Ectodermal cell (in vitro differentiated cells): ENCODE data around the gene PARK7.
A peak's percentile ranks its signal among the peaks of the same experiment; 100 is the strongest.

Experiments
- H3K27ac ChIP-seq: 2 replicates; pipeline ENCODE4 v1.7.0; 2013; ENCODE audit warnings: mild to moderate bottlenecking, low read depth, low read length; ENCODE audit not compliant: insufficient read depth, poor library complexity, severe bottlenecking
- H3K27me3 ChIP-seq: 2 replicates; pipeline ENCODE4 v1.7.0; 2013; ENCODE audit warnings: mild to moderate bottlenecking, low read length; ENCODE audit not compliant: insufficient read depth, control insufficient read depth, poor library complexity, severe bottlenecking
- H3K36me3 ChIP-seq: one replicate; pipeline ENCODE4 v1.7.0; 2013; ENCODE audit warnings: low read length; ENCODE audit not compliant: control insufficient read depth, insufficient read depth
- H3K4me1 ChIP-seq: one replicate; pipeline ENCODE4 v1.7.0; 2013; ENCODE audit warnings: low read length; ENCODE audit not compliant: control insufficient read depth, insufficient read depth
- H3K4me3 ChIP-seq: 2 replicates; pipeline ENCODE4 v1.7.0; 2013; ENCODE audit warnings: low read depth, low read length, control low read depth; ENCODE audit not compliant: insufficient read depth
- H3K9me3 ChIP-seq: 2 replicates; pipeline ENCODE4 v1.7.0; 2013; ENCODE audit warnings: mild to moderate bottlenecking, low read length, moderate library complexity; ENCODE audit not compliant: control insufficient read depth
- WGBS, 2 experiments: methylation state at CpG; one replicate each; pipeline ENCODE4 v1.1.7; 2013; ENCODE audit warnings: missing lambda C conversion rate in 2 of 2; 5-methylcytosine and 5-hydroxymethylcytosine counted together

Gene PARK7

GRCh38 chr1:7928247-7928646 lies 33.3 kb upstream of the PARK7 start:
- no peaks in the 10 kb centered on the region for H3K27me3 ChIP-seq
- no peak overlapping the region for H3K4me3 ChIP-seq
- H3K36me3 ChIP-seq: no peaks in the 10 kb centered on the region
- H3K9me3 ChIP-seq: no peaks in the 10 kb centered on the region
- 90 to 93% methylated on average over 3 to 4 of the region's 4 CpGs for WGBS, 2 experiments
- H3K4me1 ChIP-seq: no peaks in the 10 kb centered on the region
- no peak overlapping the region for H3K27ac ChIP-seq

DNA sequence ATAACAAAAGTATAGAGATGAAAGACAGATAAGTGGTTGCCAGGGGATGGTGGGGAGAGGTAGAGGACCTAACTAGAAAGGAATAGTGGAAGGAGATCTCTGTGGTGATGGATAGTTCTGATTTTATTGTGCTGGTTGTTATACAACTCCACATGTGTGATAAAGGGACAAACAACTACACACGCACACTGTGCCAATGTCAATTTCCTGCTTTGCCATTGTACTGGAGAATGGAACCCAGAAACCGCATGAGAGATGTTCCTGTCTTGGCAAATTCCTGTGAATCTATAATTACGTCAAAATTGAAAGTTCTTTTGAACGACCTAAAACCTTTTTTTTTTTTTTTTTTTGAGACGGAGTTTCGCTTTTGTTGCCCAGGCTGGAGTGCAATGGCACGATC lies 31.9 kb upstream of the PARK7 start:
- Histone ChIP-seq H3K36me3 (no peaks in the 10 kb centered on the region), H3K27me3 (no peaks in the 10 kb centered on the region), H3K4me3 (no peak overlapping the region), H3K27ac (no peak overlapping the region), H3K4me1 (no peaks in the 10 kb centered on the region), H3K9me3 (no peaks in the 10 kb centered on the region)
- 90 to 95% methylated on average over 6 to 7 of the region's 7 CpGs for WGBS, 2 experiments

DNA sequence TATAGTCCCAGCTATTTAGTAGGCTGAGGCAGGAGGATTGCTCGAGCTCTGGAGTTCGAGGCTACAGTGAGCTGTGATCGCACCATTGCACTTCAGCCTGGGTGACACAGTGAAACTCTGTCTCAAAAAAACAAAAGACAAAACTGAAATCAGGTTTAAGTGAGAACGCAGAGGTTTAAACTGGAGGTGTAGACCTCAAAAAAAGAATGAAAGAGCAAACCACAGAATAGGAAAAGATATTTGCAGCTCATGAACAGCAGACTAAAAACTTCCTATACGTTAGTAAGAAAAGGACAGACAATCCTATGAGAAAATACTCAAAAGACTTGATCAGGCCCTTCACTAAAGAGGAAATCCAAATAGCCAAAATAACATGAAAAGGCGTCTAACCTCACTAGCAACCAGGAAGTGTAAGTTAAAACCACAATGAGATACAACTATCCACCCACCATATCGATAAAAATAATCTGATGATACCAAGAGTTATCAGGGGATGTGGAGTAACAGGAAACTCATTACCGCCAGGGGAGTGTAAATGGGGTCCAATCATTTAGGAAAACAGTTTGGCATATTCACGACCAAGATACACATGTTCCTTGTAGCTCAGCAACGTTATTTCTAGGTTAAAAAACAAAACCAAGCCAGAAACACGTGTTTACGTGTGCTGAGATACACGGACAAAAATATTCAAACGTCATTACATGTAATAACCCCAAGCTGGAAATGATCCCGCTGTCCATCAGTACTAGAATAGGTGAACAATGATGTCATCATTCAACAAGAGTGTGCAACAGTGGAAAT lies 30.7 kb upstream of the PARK7 start:
- Histone ChIP-seq H3K4me1 (no peaks in the 10 kb centered on the region), H3K4me3 (no peak overlapping the region), H3K27me3 (no peaks in the 10 kb centered on the region), H3K9me3 (no peaks in the 10 kb centered on the region), H3K36me3 (no peaks in the 10 kb centered on the region), H3K27ac (no peak overlapping the region)
- 93 to 94% methylated on average over 14 to 15 of the region's 15 CpGs for WGBS, 2 experiments

- 94 to 95% methylated on average over 2 of the region's 2 CpGs for WGBS, 2 experiments
- no peaks in the 10 kb centered on the region for H3K4me1 ChIP-seq
- no peak overlapping the region for H3K4me3 ChIP-seq
- H3K9me3 ChIP-seq: no peaks in the 10 kb centered on the region
- H3K27me3 ChIP-seq: no peaks in the 10 kb centered on the region
- H3K36me3 ChIP-seq: no peaks in the 10 kb centered on the region
- no peak overlapping the region for H3K27ac ChIP-seq
Measured at GRCh38 chr1:7931446-7931812, 30.1 kb upstream of the PARK7 start.

DNA sequence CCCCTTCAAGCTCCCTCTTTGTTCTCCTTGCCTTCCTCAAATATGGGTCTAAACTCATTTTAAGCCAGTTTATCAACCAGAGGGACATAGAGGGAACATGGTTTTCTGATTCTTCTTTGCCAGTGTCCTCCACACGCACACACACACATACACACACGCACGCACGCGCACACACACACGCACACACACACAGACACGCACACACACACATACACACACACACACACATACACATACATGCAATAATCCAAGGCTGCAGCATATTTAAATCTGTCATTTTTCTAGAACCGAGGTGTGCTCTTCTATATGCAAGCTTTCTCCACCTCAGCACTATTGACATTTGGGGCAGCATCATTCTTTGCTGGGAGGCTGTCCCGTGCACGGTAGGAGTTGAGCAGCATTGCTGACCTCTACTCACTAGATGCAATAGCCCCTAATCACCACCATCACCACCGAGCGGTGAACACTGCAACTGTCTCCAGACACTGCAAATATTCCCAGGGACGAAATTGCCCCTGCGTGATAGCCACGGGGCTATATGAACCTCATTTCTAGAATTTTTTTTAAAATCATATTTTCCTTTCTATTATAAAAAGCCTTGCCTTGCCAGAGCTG lies 28.9 kb upstream of the PARK7 start:
- Histone ChIP-seq H3K4me1 (no peaks in the 10 kb centered on the region), H3K36me3 (no peaks in the 10 kb centered on the region), H3K4me3 (no peak overlapping the region), H3K9me3 (no peaks in the 10 kb centered on the region), H3K27ac (no peak overlapping the region), H3K27me3 (no peaks in the 10 kb centered on the region)
- 81 to 90% methylated on average over 15 of the region's 15 CpGs for WGBS, 2 experiments

- Histone ChIP-seq H3K36me3 (no peaks in the 10 kb centered on the region), H3K4me3 (no peak overlapping the region), H3K27ac (no peak overlapping the region), H3K9me3 (no peaks in the 10 kb centered on the region), H3K27me3 (peaks cover 43% of the 10 kb centered on the region), H3K4me1 (no peaks in the 10 kb centered on the region)
- 78% methylated on average over 3 of the region's 3 CpGs for WGBS, 2 experiments
Measured at GRCh38 chr1:7938070-7938469, 23.4 kb upstream of the PARK7 start.

DNA sequence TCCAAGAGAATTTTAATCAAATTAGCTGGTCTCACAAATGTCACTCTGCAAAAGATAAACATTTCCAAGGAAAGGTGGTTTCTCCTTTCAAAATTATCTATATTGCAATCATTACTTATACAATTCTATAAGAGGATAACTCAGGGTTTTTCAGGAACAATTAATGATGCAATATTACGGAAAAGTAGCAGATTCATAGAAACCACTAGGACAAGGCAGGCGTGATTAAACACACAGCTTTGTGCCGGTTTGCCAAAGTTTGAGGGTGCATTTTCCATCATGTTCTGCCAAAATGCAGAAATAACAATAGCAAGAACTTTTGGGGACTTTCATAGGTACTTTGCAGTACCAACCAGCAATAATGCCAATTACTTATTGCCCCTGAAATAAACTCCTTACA lies 21.5 kb upstream of the PARK7 start:
- WGBS, 2 experiments: 90 to 91% methylated on average over 3 of the region's 3 CpGs
- Histone ChIP-seq H3K27ac (no peak overlapping the region), H3K4me1 (no peaks in the 10 kb centered on the region), H3K4me3 (no peak overlapping the region), H3K27me3 (peaks cover 51% of the 10 kb centered on the region), H3K36me3 (no peaks in the 10 kb centered on the region), H3K9me3 (no peaks in the 10 kb centered on the region)

DNA sequence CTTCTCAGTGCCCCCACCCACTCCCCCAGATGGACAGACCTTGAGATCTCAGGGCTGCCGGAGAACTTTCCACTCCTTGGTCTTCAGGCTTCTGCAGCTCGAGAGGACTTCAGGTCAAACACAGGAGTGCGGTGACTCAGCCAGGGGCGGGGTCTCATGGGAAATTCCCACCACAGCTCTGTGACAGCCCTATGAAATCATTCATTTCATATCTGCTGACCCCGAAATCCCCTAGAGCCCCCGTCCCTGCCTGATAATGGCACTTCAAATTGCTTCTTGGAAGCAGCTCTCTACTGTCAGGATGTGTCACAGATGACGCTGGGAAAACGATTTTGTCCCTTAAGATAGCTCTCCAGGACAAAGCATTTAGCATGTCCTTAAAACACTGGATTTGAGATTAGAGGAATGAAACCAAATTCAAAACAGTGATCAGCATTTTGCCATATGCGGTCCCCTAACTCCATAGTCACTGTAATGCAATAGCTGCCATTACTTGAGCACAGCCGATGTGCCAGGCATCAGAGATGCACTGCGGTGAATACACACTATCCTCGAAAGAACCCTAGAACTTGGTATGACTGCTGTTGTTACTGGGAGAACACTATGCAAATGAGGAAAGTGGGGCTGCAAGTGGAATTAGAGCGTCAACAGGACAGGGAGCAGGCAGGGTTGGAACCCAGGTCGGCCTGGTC lies 20.6 kb upstream of the PARK7 start, which contains the start of gene TNFRSF9:
TNFRSF9 (minus strand) TSS at position 95 of the 692 bp plus-strand sequence. CDS start 845 bp downstream, outside the sequence.
- 86 to 87% methylated on average over 14 of the region's 14 CpGs for WGBS, 2 experiments
- H3K36me3 ChIP-seq: no peaks in the 10 kb centered on the region
- H3K27ac ChIP-seq: no peak within 1 kb of the TSS
- peaks cover 51% of the 10 kb centered on the region for H3K27me3 ChIP-seq
- no peaks in the 10 kb centered on the region for H3K9me3 ChIP-seq
- no peak within 1 kb of the TSS for H3K4me3 ChIP-seq
- H3K4me1 ChIP-seq: no peaks in the 10 kb centered on the region

GRCh38 chr1:7941437-7941793 lies 20.1 kb upstream of the PARK7 start:
- WGBS, 2 experiments: 89 to 94% methylated on average over 9 of the region's 9 CpGs
- H3K36me3 ChIP-seq: no peaks in the 10 kb centered on the region
- no peaks in the 10 kb centered on the region for H3K9me3 ChIP-seq
- no peaks in the 10 kb centered on the region for H3K4me1 ChIP-seq
- H3K27me3 ChIP-seq: peaks cover 51% of the 10 kb centered on the region
- H3K27ac ChIP-seq: no peak overlapping the region
- no peak overlapping the region for H3K4me3 ChIP-seq

GRCh38 chr1:7942214-7942921 lies 19.1 kb upstream of the PARK7 start:
- H3K27ac ChIP-seq: no peak overlapping the region
- H3K4me3 ChIP-seq: peak overlapping the region; percentile 16
- no peaks in the 10 kb centered on the region for H3K4me1 ChIP-seq
- H3K36me3 ChIP-seq: no peaks in the 10 kb centered on the region
- peaks cover 51% of the 10 kb centered on the region for H3K27me3 ChIP-seq
- H3K9me3 ChIP-seq: no peaks in the 10 kb centered on the region
- WGBS, 2 experiments: 12 to 13% methylated on average over 40 of the region's 40 CpGs
